Stromal cell of bone marrow (primary cell): ENCODE measurements around the gene RHOT1.
"Not testable (repeated sequence)": the region's sequence is repeated elsewhere in the genome, so short reads cannot be mapped to it uniquely, and the experiment has no call there.

ENCODE experiments used
- DNase-seq: peaks from one replicate; pipeline ENCODE4 v3.0.0-alpha.2; 2012; ENCODE audit warnings: low read depth

Gene RHOT1

DNA sequence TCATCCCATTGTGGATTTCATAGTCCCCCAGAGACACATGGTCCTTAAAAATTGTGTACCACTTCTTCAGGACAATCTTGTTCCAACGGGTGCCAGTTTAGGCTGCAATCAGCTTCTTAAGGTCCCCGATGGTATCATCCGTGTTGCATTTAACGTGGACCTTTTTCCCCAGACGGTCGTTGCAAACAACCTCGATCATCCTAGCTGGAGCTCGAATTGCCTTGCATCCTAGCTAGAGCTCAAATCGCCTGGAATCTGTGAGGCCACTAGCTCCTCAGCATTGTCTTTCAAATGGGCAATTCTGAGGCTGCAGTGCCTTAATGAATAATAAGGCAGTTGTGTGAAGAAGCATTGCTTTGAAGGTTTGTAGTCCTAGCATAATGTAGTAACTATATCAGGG is 85.6 kb downstream of the RHOT1 start:
- no peak for DNase-seq

DNA sequence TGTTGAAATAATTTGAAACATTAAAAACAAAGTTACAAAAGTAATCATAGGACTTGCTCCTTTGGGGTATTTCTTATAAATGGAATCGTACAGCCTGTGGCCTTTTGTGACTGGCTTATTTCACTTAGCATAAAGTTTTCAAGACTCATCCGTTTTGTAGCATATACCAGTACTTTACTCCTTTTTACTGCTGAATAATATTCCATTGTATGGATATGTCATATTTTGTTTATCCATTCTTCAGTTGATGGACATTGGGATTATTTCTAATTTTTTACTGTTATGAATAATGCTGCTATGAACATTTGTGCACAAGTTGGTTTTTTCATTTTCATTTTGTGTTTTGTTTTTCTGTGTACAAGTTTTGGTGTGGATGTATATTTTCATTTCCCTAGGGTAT is 93.3 kb downstream of the RHOT1 start:
- DNase-seq = no peak

- DNase-seq = no peak
These were observed 97.2 kb downstream of the RHOT1 start for GRCh38 chr17:32239456-32239855.

DNA sequence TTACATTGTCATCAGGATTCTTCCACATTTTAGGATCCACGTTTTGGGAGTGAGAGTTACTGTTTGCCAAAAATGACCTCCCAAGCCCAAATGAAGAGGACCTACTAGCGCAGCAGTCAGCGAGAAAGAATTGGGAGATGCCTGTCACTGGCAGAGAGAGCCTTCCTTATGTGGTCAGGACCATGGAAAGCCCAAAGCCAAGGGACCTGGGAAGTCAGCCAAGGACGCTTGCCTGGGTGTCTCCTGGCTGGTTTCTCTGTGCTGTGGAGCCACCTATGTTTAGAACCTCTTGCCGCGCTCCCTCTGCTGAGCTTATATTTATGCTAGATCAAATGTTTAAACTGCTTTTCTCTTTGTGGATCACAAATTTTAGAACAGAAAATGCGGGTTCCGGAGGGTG is 98.4 kb downstream of the RHOT1 start:
- DNase-seq = peak; percentile 15

GRCh38 chr17:32241640-32242039 is 99.3 kb downstream of the RHOT1 start:
- no peak for DNase-seq

- DNase-seq = no peak
These were observed 107.2 kb downstream of the RHOT1 start for GRCh38 chr17:32249475-32249874.

- DNase-seq = peak; percentile 58
These were observed 110.9 kb downstream of the RHOT1 start for GRCh38 chr17:32253117-32253611.

DNA sequence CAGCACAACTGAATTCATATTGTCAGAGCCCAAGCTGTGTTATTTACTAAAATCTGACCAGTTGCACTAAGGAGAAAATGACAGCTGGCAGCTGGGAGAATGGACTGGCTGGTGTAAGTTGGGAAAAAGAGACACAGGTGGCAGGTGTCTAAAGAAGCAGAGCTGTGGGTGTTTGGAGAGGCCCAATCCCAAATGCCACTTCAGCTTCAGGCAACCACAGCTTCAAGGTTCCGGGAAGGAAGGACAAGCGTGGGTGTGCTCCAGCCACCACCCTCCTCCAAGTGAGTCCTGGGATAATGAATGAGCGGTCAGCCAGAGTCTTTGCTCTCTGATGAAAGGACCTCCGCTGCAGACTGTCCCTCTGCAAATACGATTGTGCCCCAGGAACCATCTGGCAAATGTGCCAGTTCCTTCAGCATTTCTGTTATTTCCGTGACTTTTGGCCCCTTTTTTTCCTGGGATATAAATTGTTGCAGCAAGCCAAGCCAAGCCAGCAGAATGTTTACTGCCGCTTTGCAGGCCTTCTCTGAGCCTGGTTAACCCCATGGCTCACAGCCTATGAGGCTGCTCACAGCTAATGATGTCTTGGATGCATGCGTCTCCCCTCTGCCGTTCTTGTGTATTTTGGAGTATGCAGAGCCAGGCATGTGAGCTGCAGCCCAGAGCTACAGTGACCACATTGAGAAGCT is 113.9 kb downstream of the RHOT1 start:
- DNase-seq = peak; percentile 22

DNA sequence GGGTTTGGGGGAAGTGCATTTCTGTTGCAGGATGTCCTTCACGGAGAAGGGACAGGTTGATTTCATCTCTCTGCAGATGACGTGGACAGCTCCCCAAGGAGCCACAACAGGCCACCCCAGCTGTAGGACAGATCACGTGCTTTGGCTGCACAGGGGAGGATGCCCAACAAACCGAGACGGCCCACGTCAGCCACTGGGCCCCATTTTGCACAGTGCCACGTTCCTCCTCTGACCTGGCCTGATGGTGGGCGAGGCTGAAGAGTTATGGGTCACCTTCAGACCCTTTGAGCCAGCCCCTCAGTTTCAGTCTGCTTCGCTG is 114.4 kb downstream of the RHOT1 start:
- no peak for DNase-seq

- no peak for DNase-seq
These were observed 116.3 kb downstream of the RHOT1 start for GRCh38 chr17:32258383-32259140.

- peak; percentile 53 for DNase-seq
These were observed 117.3 kb downstream of the RHOT1 start for GRCh38 chr17:32259586-32259985.

GRCh38 chr17:32261417-32261736 is 119.1 kb downstream of the RHOT1 start:
- no peak for DNase-seq

GRCh38 chr17:32261936-32262510 is 119.7 kb downstream of the RHOT1 start:
- DNase-seq = no peak

GRCh38 chr17:32263515-32263914 is 121.2 kb downstream of the RHOT1 start:
- not testable (repeated sequence) for DNase-seq

- no peak for DNase-seq
These were observed 122.0 kb downstream of the RHOT1 start for GRCh38 chr17:32264140-32264799.

DNA sequence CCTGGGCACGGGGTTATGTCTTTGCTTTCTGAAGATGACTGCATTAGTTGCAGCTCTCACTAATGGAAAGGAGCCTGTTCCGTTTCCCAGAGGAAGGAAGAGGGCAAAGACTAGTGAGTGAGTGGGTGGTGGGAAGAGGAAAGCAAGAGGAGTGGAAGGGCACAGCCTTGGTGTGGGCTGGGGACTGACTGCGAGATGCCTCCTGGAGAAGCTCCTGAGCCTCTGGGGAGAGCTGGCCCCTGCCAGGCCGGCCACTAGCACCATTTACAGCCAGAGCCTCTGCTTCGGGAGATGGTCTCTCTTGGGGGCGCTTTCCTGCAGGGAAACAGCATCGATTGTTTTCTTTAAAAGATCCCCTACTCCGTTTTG is 122.5 kb downstream of the RHOT1 start:
- no peak for DNase-seq

- DNase-seq = no peak
These were observed 123.1 kb downstream of the RHOT1 start, which contains the start of gene RHBDL3 for GRCh38 chr17:32265192-32265923. Gene RHBDL3, plus strand, starts transcription at chr17:32265832. Its CDS starts 358 bp downstream, at chr17:32266190.

DNA sequence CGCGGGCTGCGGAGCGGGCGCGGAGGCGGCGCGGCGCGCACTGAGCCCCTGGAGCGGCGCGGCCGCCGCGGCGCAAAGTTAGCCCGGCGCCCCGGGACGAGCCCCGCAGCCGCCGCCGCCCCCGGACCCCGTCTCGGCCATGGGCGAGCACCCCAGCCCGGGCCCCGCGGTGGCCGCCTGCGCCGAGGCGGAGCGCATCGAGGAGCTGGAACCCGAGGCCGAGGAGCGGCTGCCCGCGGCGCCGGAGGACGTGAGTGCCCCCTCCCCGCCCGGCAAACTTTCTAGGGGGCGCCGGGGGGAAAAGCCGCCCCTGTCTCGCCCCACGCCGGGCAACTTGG is 123.7 kb downstream of the RHOT1 start:
- DNase-seq = no peak

- no peak for DNase-seq
These were observed 124.3 kb downstream of the RHOT1 start for GRCh38 chr17:32266389-32267301.

DNA sequence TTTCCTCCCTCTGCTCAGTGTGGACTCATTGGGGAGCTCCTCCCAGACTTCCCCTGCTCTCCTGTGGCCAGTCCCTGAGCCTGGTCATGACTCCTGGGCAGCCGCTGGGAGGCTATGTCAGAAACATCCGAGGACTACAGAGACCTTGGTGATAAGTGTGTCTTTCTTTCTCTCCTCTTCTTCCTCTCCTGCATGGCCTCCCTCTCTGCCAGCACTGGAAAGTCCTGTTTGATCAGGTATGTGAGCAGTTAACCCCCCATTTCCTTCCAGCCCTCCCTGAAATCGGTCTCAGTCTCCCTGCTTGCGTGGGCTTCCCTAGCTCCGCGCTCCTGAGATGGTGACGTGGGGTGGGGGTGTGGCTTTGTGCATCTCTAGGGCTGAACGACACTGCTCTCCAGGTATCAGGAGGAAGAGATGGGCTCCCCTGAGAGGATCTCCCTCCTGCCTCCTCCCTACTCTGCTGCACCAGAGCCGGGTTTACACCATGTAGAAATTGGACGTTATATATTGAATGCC is 125.4 kb downstream of the RHOT1 start:
- DNase-seq = no peak

- DNase-seq = no peak
These were observed 126.5 kb downstream of the RHOT1 start for GRCh38 chr17:32268734-32269288.
